OCI-LY3 (cell line): Measurements from ENCODE around the gene AATF.

ENCODE experiments used
- H2AFZ ChIP-seq: fragments of 200-600, 300-600 bp; shearing (Covaris generic); 2 replicates; pipeline ENCODE4 v1.6.0; 2014; ENCODE audit warnings: antibody characterized with exemption, low read depth, low read length
- H3K27ac ChIP-seq: fragments of 200-600, 300-600 bp; sonication (generic); 2 replicates; pipeline ENCODE4 v1.5.1; 2014; ENCODE audit warnings: mild to moderate bottlenecking, low read length, moderate library complexity, mixed read lengths
- H3K27me3 ChIP-seq: fragments of 200-600, 300-600 bp; sonication (generic); 2 replicates; pipeline ENCODE4 v1.6.1; 2014; ENCODE audit warnings: low read depth, low read length, mixed read lengths
- H3K36me3 ChIP-seq: fragments of 200-600, 300-600 bp; sonication (generic); replicated peaks from 2 replicates; pipeline ENCODE3; 2014; ENCODE audit warnings: low read depth, low read length, mixed read lengths
- H3K4me1 ChIP-seq: fragments of 300-600, 200-600 bp; sonication (generic); 2 replicates; pipeline ENCODE4 v1.6.1; 2014; ENCODE audit warnings: low read length, mixed read lengths
- H3K4me2 ChIP-seq: fragments of 200-600, 300-600 bp; sonication (generic); 2 replicates; pipeline ENCODE4 v1.6.1; 2014; ENCODE audit warnings: low read length, mixed read lengths
- H3K4me3 ChIP-seq: fragments of 300-600, 200-600 bp; sonication (generic); 2 replicates; pipeline ENCODE4 v1.5.1; 2014; ENCODE audit warnings: antibody characterized with exemption, mild to moderate bottlenecking, low read length, moderate library complexity
- H3K79me2 ChIP-seq: fragments of 300-600, 200-600 bp; shearing (Covaris generic); 2 replicates; pipeline ENCODE4 v1.6.1; 2014; ENCODE audit warnings: mild to moderate bottlenecking, low read length, mixed read lengths
- H3K9ac ChIP-seq: fragments of 300-600, 200-600 bp; shearing (Covaris generic); 2 replicates; pipeline ENCODE4 v1.6.0; 2014; ENCODE audit warnings: mild to moderate bottlenecking, low read length, moderate library complexity
- H3K9me3 ChIP-seq: fragments of 200-600, 300-600 bp; shearing (Covaris generic); 2 replicates; pipeline ENCODE4 v1.6.1; 2014; ENCODE audit warnings: low read length, mixed read lengths; ENCODE audit not compliant: insufficient read depth
- H4K20me1 ChIP-seq: fragments of 200-600, 300-600 bp; sonication (generic); 2 replicates; pipeline ENCODE4 v1.6.1; 2016; ENCODE audit warnings: low read length, mixed read lengths; ENCODE audit not compliant: insufficient read depth
- EZH2phosphoT487 ChIP-seq: fragments of 200-600 bp; shearing (Covaris generic); IDR thresholded peaks from 2 replicates; pipeline ENCODE4 v1.6.1; 2018; ENCODE audit warnings: antibody characterized with exemption, mixed run types, low read depth
- TF ChIP-seq, protein P1 (sequence below): fragments of 200-600, 300-600 bp; sonication (generic); IDR thresholded peaks from 2 replicates; pipeline ENCODE4 v1.5.1; 2014; ENCODE audit warnings: antibody characterized with exemption, low read length, low read depth

Gene AATF

DNA sequence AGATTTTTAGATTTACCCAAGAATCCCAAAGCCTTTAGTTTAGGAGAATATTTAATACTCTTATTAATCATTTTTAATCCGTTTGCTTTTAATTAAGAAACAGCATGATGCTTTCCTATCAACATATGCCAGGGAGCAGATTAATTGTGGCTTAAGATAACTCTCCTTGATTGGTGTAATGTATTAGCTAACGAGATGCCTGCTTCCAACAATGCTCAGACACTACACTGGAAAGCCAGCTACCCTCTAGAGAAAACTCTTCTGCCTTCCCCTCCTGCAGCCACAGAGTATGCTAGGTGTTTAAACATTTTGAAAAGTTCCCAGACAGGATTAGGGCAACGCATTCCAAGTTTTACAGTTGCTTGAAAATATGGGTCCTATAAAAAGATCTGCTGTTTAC lies 142.2 kb downstream of the AATF start:
- Histone ChIP-seq H2AFZ (no peak overlapping the region), H3K4me2 (no peak overlapping the region), H3K4me1 (no peaks in the 10 kb centered on the region), H3K79me2 (no peaks in the 10 kb centered on the region), H3K27ac (no peak overlapping the region), H3K36me3 (peaks cover 36% of the 10 kb centered on the region), H3K9me3 (no peaks in the 10 kb centered on the region), H3K4me3 (no peak overlapping the region), H3K27me3 (no peaks in the 10 kb centered on the region), H4K20me1 (no peaks in the 10 kb centered on the region), H3K9ac (no peak overlapping the region)
- TF ChIP-seq, protein P1, sequence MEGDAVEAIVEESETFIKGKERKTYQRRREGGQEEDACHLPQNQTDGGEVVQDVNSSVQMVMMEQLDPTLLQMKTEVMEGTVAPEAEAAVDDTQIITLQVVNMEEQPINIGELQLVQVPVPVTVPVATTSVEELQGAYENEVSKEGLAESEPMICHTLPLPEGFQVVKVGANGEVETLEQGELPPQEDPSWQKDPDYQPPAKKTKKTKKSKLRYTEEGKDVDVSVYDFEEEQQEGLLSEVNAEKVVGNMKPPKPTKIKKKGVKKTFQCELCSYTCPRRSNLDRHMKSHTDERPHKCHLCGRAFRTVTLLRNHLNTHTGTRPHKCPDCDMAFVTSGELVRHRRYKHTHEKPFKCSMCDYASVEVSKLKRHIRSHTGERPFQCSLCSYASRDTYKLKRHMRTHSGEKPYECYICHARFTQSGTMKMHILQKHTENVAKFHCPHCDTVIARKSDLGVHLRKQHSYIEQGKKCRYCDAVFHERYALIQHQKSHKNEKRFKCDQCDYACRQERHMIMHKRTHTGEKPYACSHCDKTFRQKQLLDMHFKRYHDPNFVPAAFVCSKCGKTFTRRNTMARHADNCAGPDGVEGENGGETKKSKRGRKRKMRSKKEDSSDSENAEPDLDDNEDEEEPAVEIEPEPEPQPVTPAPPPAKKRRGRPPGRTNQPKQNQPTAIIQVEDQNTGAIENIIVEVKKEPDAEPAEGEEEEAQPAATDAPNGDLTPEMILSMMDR, result no peak
- TF ChIP-seq EZH2phosphoT487, result no peak

DNA sequence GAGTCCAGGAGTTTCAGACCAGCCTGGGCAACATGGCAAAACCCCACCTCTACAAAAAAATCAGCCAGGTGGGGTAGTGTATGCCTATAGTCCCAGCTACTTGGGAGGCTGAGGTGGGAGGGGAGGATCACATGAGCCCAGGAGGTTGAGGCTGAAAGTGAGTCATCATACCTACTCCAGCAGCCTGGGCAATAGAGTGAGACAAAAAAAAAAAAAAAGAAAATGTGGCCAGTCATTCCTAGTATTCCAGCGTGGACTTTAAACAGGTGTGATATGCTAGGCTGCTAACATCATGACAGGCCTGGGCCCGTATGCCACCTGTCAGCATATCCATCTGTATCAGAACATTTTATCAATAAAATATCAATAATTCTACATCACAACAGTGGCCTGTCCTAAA lies 143.3 kb downstream of the AATF start:
- TF ChIP-seq, protein P1, result no peak
- no peak for TF ChIP-seq EZH2phosphoT487
- Histone ChIP-seq H3K4me1 (no peaks in the 10 kb centered on the region), H3K4me2 (no peak overlapping the region), H3K9me3 (no peaks in the 10 kb centered on the region), H2AFZ (no peak overlapping the region), H3K27me3 (no peaks in the 10 kb centered on the region), H3K4me3 (no peak overlapping the region), H3K27ac (no peak overlapping the region), H3K9ac (no peak overlapping the region), H3K36me3 (peaks cover 35% of the 10 kb centered on the region), H4K20me1 (no peaks in the 10 kb centered on the region), H3K79me2 (no peaks in the 10 kb centered on the region)

DNA sequence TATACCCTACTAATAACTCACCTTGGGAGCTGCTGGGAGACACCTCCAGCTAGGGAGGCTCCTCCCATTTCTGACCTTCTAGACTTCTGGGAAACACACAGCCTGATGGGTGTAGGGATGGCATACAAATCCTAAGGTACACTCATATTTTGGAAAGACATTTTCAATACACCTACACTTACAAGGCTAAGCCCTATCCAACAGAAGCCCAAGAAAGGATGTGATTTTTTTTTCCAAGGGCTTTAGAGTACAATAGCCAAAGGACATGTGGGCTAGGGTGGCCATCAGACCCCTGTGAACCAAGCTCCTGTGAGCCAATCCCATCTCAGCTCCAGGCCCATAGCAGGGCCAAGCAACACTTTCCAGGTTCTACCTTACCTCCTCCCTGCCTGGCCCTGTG lies 143.9 kb downstream of the AATF start:
- no peak overlapping the region for H3K27ac ChIP-seq
- no peaks in the 10 kb centered on the region for H3K9me3 ChIP-seq
- H3K4me1 ChIP-seq, result no peaks in the 10 kb centered on the region
- H2AFZ ChIP-seq, result no peak overlapping the region
- H3K27me3 ChIP-seq, result no peaks in the 10 kb centered on the region
- no peak overlapping the region for H3K9ac ChIP-seq
- no peaks in the 10 kb centered on the region for H3K79me2 ChIP-seq
- H3K4me2 ChIP-seq, result no peak overlapping the region
- H4K20me1 ChIP-seq, result no peaks in the 10 kb centered on the region
- no peak overlapping the region for H3K4me3 ChIP-seq
- peaks cover 39% of the 10 kb centered on the region for H3K36me3 ChIP-seq
- TF ChIP-seq, protein P1, result no peak
- no peak for TF ChIP-seq EZH2phosphoT487

DNA sequence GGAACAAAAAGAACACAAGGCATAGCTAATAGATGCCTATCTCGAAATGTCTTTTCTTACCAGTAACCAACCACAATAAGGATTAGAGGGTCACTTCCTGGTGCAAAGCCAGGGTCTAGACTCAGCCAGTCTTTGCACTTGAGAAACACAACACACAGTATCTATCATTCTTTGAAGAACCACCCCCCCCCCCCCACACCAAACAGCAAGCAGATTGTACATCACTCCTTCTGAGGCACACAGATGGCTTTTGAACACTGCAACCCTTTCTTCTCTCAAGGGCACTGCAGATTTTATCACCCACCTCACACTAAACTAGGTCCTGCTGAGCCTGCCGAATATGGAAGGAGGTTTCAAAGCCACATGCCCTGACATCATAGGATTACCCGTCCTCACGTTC lies 145.6 kb downstream of the AATF start:
- no peak overlapping the region for H3K4me2 ChIP-seq
- no peak overlapping the region for H3K4me3 ChIP-seq
- H3K27ac ChIP-seq, result no peak overlapping the region
- H3K9me3 ChIP-seq, result no peaks in the 10 kb centered on the region
- H3K27me3 ChIP-seq, result no peaks in the 10 kb centered on the region
- no peak overlapping the region for H2AFZ ChIP-seq
- H3K79me2 ChIP-seq, result no peaks in the 10 kb centered on the region
- no peak overlapping the region for H3K9ac ChIP-seq
- no peaks in the 10 kb centered on the region for H3K4me1 ChIP-seq
- H3K36me3 ChIP-seq, result peaks cover 36% of the 10 kb centered on the region
- TF ChIP-seq, protein P1, result no peak
- no peak for TF ChIP-seq EZH2phosphoT487
- H4K20me1 ChIP-seq, result no peaks in the 10 kb centered on the region
